Choroid plexus epithelial cell (primary cell): Measurements from ENCODE around the gene PSMD1.
A peak's percentile ranks its signal among the peaks of the same experiment; 100 is the strongest.

ENCODE experiments used
- DNase-seq: peaks from one replicate; pipeline ENCODE4 v3.0.0-alpha.2; 2010; ENCODE audit warnings: low read depth
- H3K4me3 ChIP-seq: 2 replicates; pipeline ENCODE4 v1.5.1; 2011; ENCODE audit warnings: low read depth, mild to moderate bottlenecking, control low read depth, low read length, moderate library complexity
- CTCF ChIP-seq: conservative IDR thresholded peaks from 2 replicates; pipeline ENCODE4 v1.5.1; 2011; ENCODE audit warnings: low read depth, mild to moderate bottlenecking, control low read depth, inconsistent platforms, low read length, moderate library complexity

The PSMD1 gene

GRCh38 chr2:231197706-231198290 is 141.1 kb downstream of the PSMD1 start:
- no peak for TF ChIP-seq CTCF

GRCh38 chr2:231198291-231199173 is 141.9 kb downstream of the PSMD1 start, which contains the start of gene ARMC9:
Gene ARMC9, plus strand, starts transcription at chr2:231198631. Its CDS starts 7,608 bp downstream, at chr2:231206239.
- TF ChIP-seq CTCF: no peak
- DNase-seq: peak; percentile 58

More at GRCh38 chr2:231197706-231198290, 141.1 kb downstream of the PSMD1 start:
- H3K4me3 ChIP-seq: peak overlapping the region; percentile 95
- no peak for DNase-seq

GRCh38 chr2:231199219-231199618 is 142.6 kb downstream of the PSMD1 start:
- TF ChIP-seq CTCF: no peak
- peak; percentile 31 for DNase-seq
- H3K4me3 ChIP-seq: peak overlapping the region; percentile 95

More at GRCh38 chr2:231198291-231199173, 141.9 kb downstream of the PSMD1 start, which contains the start of gene ARMC9:
- peak within 1 kb of the TSS; percentile 95 for H3K4me3 ChIP-seq

- peak; percentile 53 for DNase-seq
- peak overlapping the region; percentile 95 for H3K4me3 ChIP-seq
- no peak for TF ChIP-seq CTCF
Observed at GRCh38 chr2:231200805-231201474, 144.3 kb downstream of the PSMD1 start.

GRCh38 chr2:231201475-231201814 is 144.8 kb downstream of the PSMD1 start:
- peak overlapping the region; percentile 34 for H3K4me3 ChIP-seq
- no peak for TF ChIP-seq CTCF
- DNase-seq: no peak

- no peak for TF ChIP-seq CTCF
Observed at GRCh38 chr2:231203087-231203486, 146.4 kb downstream of the PSMD1 start.

More at GRCh38 chr2:231203087-231203486, 146.4 kb downstream of the PSMD1 start:
- DNase-seq: no peak
- H3K4me3 ChIP-seq: no peak overlapping the region
